DOHH2 (cell line): ENCODE measurements around the gene ST6GALNAC1.

Source experiments
- H3F3A ChIP-seq: fragments of 200-600 bp; sonication (generic), shearing (Covaris generic); 2 replicates; pipeline ENCODE4 v1.6.0; 2016; ENCODE audit warnings: antibody characterized with exemption, mild to moderate bottlenecking; ENCODE audit not compliant: control insufficient read depth, insufficient read depth
- H3K27ac ChIP-seq: fragments of 200-600 bp; sonication (generic); 2 replicates; pipeline ENCODE4 v1.5.1; 2014; ENCODE audit warnings: low read depth, mild to moderate bottlenecking, low read length, moderate library complexity
- H3K27me3 ChIP-seq: fragments of 200-600 bp; sonication (generic); 2 replicates; pipeline ENCODE4 v1.6.1; 2014; ENCODE audit warnings: mild to moderate bottlenecking, low read length, mixed read lengths; ENCODE audit not compliant: control insufficient read depth
- H3K36me3 ChIP-seq: fragments of 200-600 bp; sonication (generic); 2 replicates; pipeline ENCODE4 v1.6.1; 2014; ENCODE audit warnings: mild to moderate bottlenecking, low read length, moderate library complexity, mixed read lengths; ENCODE audit not compliant: control insufficient read depth
- H3K4me1 ChIP-seq: fragments of 200-600 bp; sonication (generic); 2 replicates; pipeline ENCODE4 v1.6.1; 2014; ENCODE audit warnings: mild to moderate bottlenecking, low read length, mixed read lengths; ENCODE audit not compliant: control insufficient read depth
- H3K4me2 ChIP-seq: fragments of 200-600 bp; sonication (generic); 2 replicates; pipeline ENCODE4 v1.6.0; 2014; ENCODE audit warnings: mild to moderate bottlenecking, low read length, moderate library complexity
- H3K4me3 ChIP-seq: fragments of 200-600 bp; sonication (generic); 2 replicates; pipeline ENCODE4 v1.5.1; 2014; ENCODE audit warnings: mild to moderate bottlenecking, low read length, mixed read lengths
- H3K79me2 ChIP-seq: fragments of 200-600 bp; sonication (generic); 2 replicates; pipeline ENCODE4 v1.6.1; 2014; ENCODE audit warnings: mild to moderate bottlenecking, low read length, mixed read lengths; ENCODE audit not compliant: control insufficient read depth
- H3K9me2 ChIP-seq: fragments of 200-600 bp; sonication (generic); replicated peaks from 2 replicates; pipeline ENCODE4 v1.6.1; 2014; ENCODE audit warnings: mild to moderate bottlenecking, low read length, mixed read lengths; ENCODE audit not compliant: control insufficient read depth
- H3K9me3 ChIP-seq: fragments of 200-600 bp; sonication (generic); 2 replicates; pipeline ENCODE4 v1.6.1; 2014; ENCODE audit warnings: antibody characterized with exemption, low read length, mixed read lengths; ENCODE audit not compliant: control insufficient read depth, insufficient read depth
- H4K20me1 ChIP-seq: fragments of 200-600 bp; sonication (generic); 2 replicates; pipeline ENCODE4 v1.6.0; 2014; ENCODE audit warnings: low read depth, mild to moderate bottlenecking, antibody characterized with exemption, low read length, moderate library complexity; ENCODE audit not compliant: control insufficient read depth, insufficient read depth
- CTCF ChIP-seq: fragments of 200-600 bp; sonication (generic); IDR thresholded peaks from one replicate; pipeline ENCODE4 v1.5.1; 2014; ENCODE audit warnings: antibody characterized with exemption, mild to moderate bottlenecking, low read depth, low read length; ENCODE audit not compliant: poor library complexity, severe bottlenecking
- EZH2phosphoT487 ChIP-seq: fragments of 200-600 bp; sonication (generic); IDR thresholded peaks from 2 replicates; pipeline ENCODE4 v1.6.1; 2017; ENCODE audit warnings: borderline replicate concordance, mild to moderate bottlenecking, antibody characterized with exemption, low read length, moderate library complexity, mixed read lengths

The ST6GALNAC1 gene

GRCh38 chr17:76593384-76593826 is 50.2 kb downstream of the ST6GALNAC1 start:
- Histone ChIP-seq H3K79me2 (no peaks in the 10 kb centered on the region), H3F3A (no peaks in the 10 kb centered on the region), H3K4me1 (no peaks in the 10 kb centered on the region), H4K20me1 (no peaks in the 10 kb centered on the region), H3K4me2 (no peak overlapping the region), H3K9me3 (no peaks in the 10 kb centered on the region), H3K27me3 (peaks cover 21% of the 10 kb centered on the region), H3K36me3 (no peaks in the 10 kb centered on the region), H3K9me2 (no peaks in the 10 kb centered on the region), H3K27ac (no peak overlapping the region), H3K4me3 (no peak overlapping the region)
- TF ChIP-seq CTCF = no peak
- no peak for TF ChIP-seq EZH2phosphoT487

DNA sequence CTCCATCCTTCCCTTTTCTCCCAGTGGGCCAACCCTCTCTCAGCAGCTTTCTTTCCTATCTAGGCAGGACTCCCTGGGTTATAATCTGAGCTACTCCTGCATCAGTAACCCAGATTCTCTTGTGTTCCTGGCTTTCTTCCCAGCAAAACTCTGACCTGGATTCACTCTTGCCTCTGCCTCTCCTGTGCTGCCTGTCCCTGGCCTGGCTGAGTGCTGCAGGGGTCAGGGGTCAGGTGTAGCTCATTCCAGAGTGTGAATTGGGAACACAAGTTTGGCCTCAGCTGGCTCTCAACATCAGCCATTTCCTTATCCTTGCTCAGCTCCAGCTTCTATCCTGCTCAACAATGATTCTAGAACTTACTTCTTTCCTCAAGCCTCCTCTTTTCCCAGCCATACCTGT is 55.4 kb downstream of the ST6GALNAC1 start:
- no peak overlapping the region for H3K27ac ChIP-seq
- no peaks in the 10 kb centered on the region for H3K79me2 ChIP-seq
- no peak overlapping the region for H3K4me2 ChIP-seq
- peaks cover 53% of the 10 kb centered on the region for H3K27me3 ChIP-seq
- TF ChIP-seq EZH2phosphoT487 = no peak
- no peak for TF ChIP-seq CTCF
- no peaks in the 10 kb centered on the region for H4K20me1 ChIP-seq
- peaks cover 6% of the 10 kb centered on the region; the same call in 1 of the 2 replicates for H3K4me1 ChIP-seq
- H3F3A ChIP-seq = no peaks in the 10 kb centered on the region
- H3K4me3 ChIP-seq = no peak overlapping the region
- H3K9me2 ChIP-seq = no peaks in the 10 kb centered on the region
- H3K9me3 ChIP-seq = no peaks in the 10 kb centered on the region
- no peaks in the 10 kb centered on the region for H3K36me3 ChIP-seq

DNA sequence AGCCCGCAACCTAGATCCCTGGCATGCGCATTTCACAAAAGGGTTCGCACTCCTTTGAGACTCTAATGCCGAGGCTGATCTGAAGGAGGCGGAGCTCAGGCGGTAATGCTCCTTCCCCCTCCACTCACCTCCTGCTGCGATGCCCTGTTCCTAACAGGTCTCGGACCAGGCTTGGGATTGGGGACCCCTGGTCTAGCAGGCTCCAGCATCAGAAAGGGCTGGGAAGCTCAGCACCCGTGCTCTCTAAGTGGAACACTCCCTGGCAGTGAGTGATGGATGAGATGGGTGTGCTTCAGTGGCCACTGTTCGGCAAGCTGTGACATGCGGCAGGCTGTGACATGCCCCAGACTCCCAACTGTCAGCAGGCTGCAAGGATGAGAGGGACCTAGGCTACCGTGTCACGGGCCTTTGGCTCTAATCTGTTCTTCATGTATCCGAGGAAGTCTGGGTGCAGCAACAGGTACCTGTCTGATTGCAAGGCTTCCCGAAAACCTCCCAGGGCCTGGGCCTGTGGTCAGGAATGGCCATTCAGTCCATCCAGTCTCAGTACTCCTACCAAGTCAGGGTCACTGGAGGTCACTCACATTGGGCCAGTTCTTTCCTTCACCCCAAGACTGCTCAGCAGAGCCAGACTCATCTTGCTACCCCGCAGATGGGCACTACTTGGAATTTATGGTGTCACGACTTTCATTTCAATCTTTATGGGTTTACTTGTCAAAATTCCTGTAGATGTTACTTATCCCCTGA is 56.6 kb downstream of the ST6GALNAC1 start:
- Histone ChIP-seq H3K9me3 (no peaks in the 10 kb centered on the region), H4K20me1 (no peaks in the 10 kb centered on the region), H3K27ac (no peak overlapping the region), H3K27me3 (peaks cover 58% of the 10 kb centered on the region), H3K4me2 (no peak overlapping the region), H3K4me3 (no peak overlapping the region), H3K4me1 (peaks cover 6% of the 10 kb centered on the region; the same call in 1 of the 2 replicates), H3K36me3 (no peaks in the 10 kb centered on the region), H3K79me2 (no peaks in the 10 kb centered on the region), H3K9me2 (no peaks in the 10 kb centered on the region), H3F3A (no peaks in the 10 kb centered on the region)
- TF ChIP-seq CTCF (no peak), EZH2phosphoT487 (peak; percentile 92)
